Right renal pelvis (tissue), 4 donors: ENCODE data around the gene BTBD9. TPM values are rescaled to one million over a fixed set of nuclear protein-coding genes. Genes with fewer than 3 reads are reported as not detected.

ENCODE experiments used
- DNase-seq, 4 donors: peaks; one replicate each; pipeline ENCODE4 v3.0.0-alpha.2; 2013; ENCODE audit warnings: low read depth in 4 of 4, low spot score in 3 of 4, missing footprints in 1 of 4
- polyA plus RNA-seq, 4 donors: library from polyadenylated mRNA; unstranded; fragments of 120-200 nt; gene quantifications; one replicate each; pipeline ENCODE4 v1.2.1, GENCODE V29; 2013; ENCODE audit not compliant: insufficient read length in 4 of 4

BTBD9 gene
- polyA plus RNA-seq, 4 donors, result 11.9 to 15.6 (median 13.8) TPM

- DNase-seq, result no peak
These were observed 149.8 kb downstream of the BTBD9 start for GRCh38 chr6:38489951-38490350.

- DNase-seq, result no peak
These were observed 152.3 kb downstream of the BTBD9 start for GRCh38 chr6:38487423-38487822.

- DNase-seq, result no peak
These were observed 154.2 kb downstream of the BTBD9 start for GRCh38 chr6:38485488-38485887.

GRCh38 chr6:38484656-38485055 lies 155.1 kb downstream of the BTBD9 start:
- DNase-seq, result no peak

GRCh38 chr6:38483526-38483925 lies 156.2 kb downstream of the BTBD9 start:
- DNase-seq, result no peak

GRCh38 chr6:38482466-38482865 lies 157.3 kb downstream of the BTBD9 start:
- no peak for DNase-seq

- no peak for DNase-seq
These were observed 157.9 kb downstream of the BTBD9 start for GRCh38 chr6:38481851-38482250.

GRCh38 chr6:38481211-38481836 lies 158.4 kb downstream of the BTBD9 start:
- DNase-seq, result no peak

- no peak for DNase-seq
These were observed 159.7 kb downstream of the BTBD9 start for GRCh38 chr6:38480036-38480435.

GRCh38 chr6:38479331-38479730 lies 160.4 kb downstream of the BTBD9 start:
- no peak for DNase-seq

- no peak for DNase-seq
These were observed 162.0 kb downstream of the BTBD9 start for GRCh38 chr6:38477680-38478260.

- DNase-seq, result no peak
These were observed 162.8 kb downstream of the BTBD9 start for GRCh38 chr6:38476888-38477287.

GRCh38 chr6:38476141-38476540 lies 163.6 kb downstream of the BTBD9 start:
- DNase-seq, result no peak

GRCh38 chr6:38470548-38470947 lies 169.2 kb downstream of the BTBD9 start:
- DNase-seq, result no peak

- DNase-seq, result no peak
These were observed 172.2 kb downstream of the BTBD9 start for GRCh38 chr6:38467566-38467965.

- DNase-seq, result no peak
These were observed 179.5 kb downstream of the BTBD9 start for GRCh38 chr6:38460186-38460585.

- DNase-seq, result no peak
These were observed 180.4 kb downstream of the BTBD9 start for GRCh38 chr6:38459291-38459690.

GRCh38 chr6:38453861-38454260 lies 185.9 kb downstream of the BTBD9 start:
- DNase-seq, result no peak

GRCh38 chr6:38452816-38453660 lies 186.7 kb downstream of the BTBD9 start:
- no peak for DNase-seq

- DNase-seq, result no peak
These were observed 189.0 kb downstream of the BTBD9 start for GRCh38 chr6:38450717-38451116.

- DNase-seq, result no peak
These were observed 193.8 kb downstream of the BTBD9 start for GRCh38 chr6:38445925-38446324.

- DNase-seq, result no peak
These were observed 194.4 kb downstream of the BTBD9 start for GRCh38 chr6:38445336-38445735.
